ENCODE measurements around the gene ERICH6. TPM values are rescaled to one million over a fixed set of nuclear protein-coding genes. Genes with fewer than 3 reads are reported as not detected.

The ERICH6 gene
- polyA plus RNA-seq, 3 donors: 0.04 TPM; not detected in 2

DNA sequence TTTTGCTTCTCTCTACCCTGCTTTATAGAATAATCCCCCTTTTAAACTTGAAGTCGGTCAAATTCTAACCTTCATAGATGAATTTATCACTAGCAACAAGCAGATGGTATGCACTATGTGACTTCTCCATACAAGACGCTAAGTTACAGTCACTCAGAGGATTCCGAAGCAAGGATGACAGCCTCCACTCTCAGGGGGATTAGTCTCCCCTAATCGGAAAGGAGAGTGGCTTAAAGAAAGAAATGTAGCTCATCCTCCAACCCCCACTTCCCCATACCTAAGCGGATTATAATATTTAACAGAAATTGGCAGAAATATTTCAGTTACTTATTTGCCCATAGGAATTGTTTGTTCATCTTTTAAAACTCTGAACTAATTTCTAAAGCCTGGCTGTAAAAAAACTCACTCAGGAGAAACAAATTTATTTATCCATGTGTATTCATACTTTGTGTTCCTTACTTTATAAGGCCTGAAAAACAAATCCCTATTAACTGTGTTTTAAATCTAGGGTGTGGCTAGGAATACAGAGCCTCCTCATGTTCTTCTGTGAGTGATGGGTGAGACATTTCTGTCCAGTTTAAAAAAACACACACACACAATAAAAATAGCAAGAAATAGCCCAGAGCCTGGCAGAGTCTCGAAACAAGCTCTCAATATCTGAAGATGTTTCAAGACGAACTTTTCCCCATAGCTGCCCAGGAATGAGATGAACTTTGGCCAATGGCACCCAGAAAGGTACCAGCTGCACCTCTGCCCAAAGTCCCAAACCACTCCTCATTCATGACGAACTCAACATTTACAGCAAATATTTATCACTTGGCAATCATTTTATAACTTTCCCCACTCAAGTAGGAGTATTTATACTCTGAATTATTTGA, 40.6 kb upstream of the ERICH6 start:
- H3K4me2 ChIP-seq (replicated peaks; ENCODE audit: extremely low read depth, low read length, poor library complexity, severe bottlenecking): no peak overlapping the region
- H3K27ac ChIP-seq (ENCODE audit: low read depth in 1 of 2, low read length in 2 of 2): peak overlapping the region in 1 of 2 donors; percentile 23

GRCh38 chr3:150743508-150743907, 39.8 kb upstream of the ERICH6 start:
- no peak for TF ChIP-seq CTCF (IDR thresholded peaks at IDR 0.05)
- no peak overlapping the region for H2AFZ ChIP-seq (ENCODE audit: insufficient read depth, low read depth, low read length, poor library complexity, severe bottlenecking)
- peaks cover 51% of the 10 kb centered on the region for H3K4me1 Mint-ChIP-seq
- H3K9ac ChIP-seq (ENCODE audit: insufficient read depth, low read length, poor library complexity, severe bottlenecking): no peak overlapping the region
- intact Hi-C loops (cut with micrococcal nuclease): no loop called here
- 100% methylated on average over 1 of the region's 2 CpGs for WGBS (ENCODE audit: insufficient coverage)
- peak overlapping the region in 3 of 7 donors; percentile 28 to 69 (median 40) for H3K27ac Mint-ChIP-seq
- H3K4me3 Mint-ChIP-seq: no peak overlapping the region
- no peak overlapping the region for H3K4me3 ChIP-seq (replicated peaks in 1 of 3; ENCODE audit: low read depth in 2 of 3, low read length in 3 of 3)
- peaks cover 18 to 30% of the 10 kb centered on the region in 2 donors for H3K36me3 ChIP-seq (replicated peaks in 1 of 2; ENCODE audit: control insufficient read depth in 1 of 2, insufficient read depth in 2 of 2, low read length in 2 of 2)
- H3K27me3 Mint-ChIP-seq (ENCODE audit: low read depth in 3 of 3): peaks cover 0 to 2% (median 0%) of the 10 kb centered on the region in 3 donors
- peaks cover 25 to 33% of the 10 kb centered on the region in 2 donors for H3K4me1 ChIP-seq (ENCODE audit: control insufficient read depth in 1 of 2, insufficient read depth in 2 of 2, low read length in 2 of 2)
- H3K79me2 ChIP-seq (ENCODE audit: insufficient read depth, low read length): peaks cover 68% of the 10 kb centered on the region
- H3K4me2 ChIP-seq (replicated peaks; ENCODE audit: extremely low read depth, low read length, poor library complexity, severe bottlenecking): no peak overlapping the region
- DNase-seq: no peak
- H3K9me3 ChIP-seq (replicated peaks in 1 of 2; ENCODE audit: control insufficient read depth in 1 of 2, insufficient read depth in 1 of 2, low read length in 2 of 2): no peaks in the 10 kb centered on the region
- no peak overlapping the region for H3K27ac ChIP-seq (ENCODE audit: low read depth in 1 of 2, low read length in 2 of 2)
- H3K27me3 ChIP-seq (ENCODE audit: control insufficient read depth in 2 of 2, insufficient read depth in 2 of 2, low read length in 2 of 2): no peaks in the 10 kb centered on the region
- H3K36me3 Mint-ChIP-seq: peaks cover 25 to 32% of the 10 kb centered on the region in 2 donors
- H4K20me1 ChIP-seq (ENCODE audit: insufficient read depth, low read length): peaks cover 90% of the 10 kb centered on the region
- no peaks in the 10 kb centered on the region for H3K9me3 Mint-ChIP-seq

More for the DNA sequence above, 40.6 kb upstream of the ERICH6 start:
- TF ChIP-seq CTCF (IDR thresholded peaks at IDR 0.05): no peak
- H3K9me3 Mint-ChIP-seq: no peaks in the 10 kb centered on the region
- Histone ChIP-seq H3K27me3 (ENCODE audit: control insufficient read depth in 2 of 2, insufficient read depth in 2 of 2, low read length in 2 of 2) (no peaks in the 10 kb centered on the region), H3K36me3 (replicated peaks in 1 of 2; ENCODE audit: control insufficient read depth in 1 of 2, insufficient read depth in 2 of 2, low read length in 2 of 2) (peaks cover 18 to 30% of the 10 kb centered on the region in 2 donors), H3K9me3 (replicated peaks in 1 of 2; ENCODE audit: control insufficient read depth in 1 of 2, insufficient read depth in 1 of 2, low read length in 2 of 2) (no peaks in the 10 kb centered on the region), H3K9ac (ENCODE audit: insufficient read depth, low read length, poor library complexity, severe bottlenecking) (no peak overlapping the region), H3K79me2 (ENCODE audit: insufficient read depth, low read length) (peaks cover 76% of the 10 kb centered on the region), H2AFZ (ENCODE audit: insufficient read depth, low read depth, low read length, poor library complexity, severe bottlenecking) (no peak overlapping the region), H4K20me1 (ENCODE audit: insufficient read depth, low read length) (peaks cover 98% of the 10 kb centered on the region), H3K4me1 (ENCODE audit: control insufficient read depth in 1 of 2, insufficient read depth in 2 of 2, low read length in 2 of 2) (peaks cover 19 to 33% of the 10 kb centered on the region in 2 donors), H3K4me3 (replicated peaks in 1 of 3; ENCODE audit: low read depth in 2 of 3, low read length in 3 of 3) (no peak overlapping the region)
- no peak for DNase-seq
- peaks cover 0 to 2% (median 0%) of the 10 kb centered on the region in 3 donors for H3K27me3 Mint-ChIP-seq (ENCODE audit: low read depth in 3 of 3)
- intact Hi-C loops (cut with micrococcal nuclease): no loop called here
- H3K27ac Mint-ChIP-seq: peak overlapping the region in 6 of 7 donors; percentile 3 to 80 (median 32)
- H3K36me3 Mint-ChIP-seq: peaks cover 25 to 32% of the 10 kb centered on the region in 2 donors
- peaks cover 50% of the 10 kb centered on the region for H3K4me1 Mint-ChIP-seq
- no peak overlapping the region for H3K4me3 Mint-ChIP-seq
- 98% methylated on average over 3 of the region's 8 CpGs for WGBS (ENCODE audit: insufficient coverage)

All from CD14-positive monocyte (primary cell).